ENCODE data around the gene RALGAPB. TPM values are rescaled to one million over a fixed set of nuclear protein-coding genes. Genes with fewer than 3 reads are reported as not detected.

Gene RALGAPB
- total RNA-seq, 2 donors from 2014 or later: 45.6 to 50.6 TPM

DNA sequence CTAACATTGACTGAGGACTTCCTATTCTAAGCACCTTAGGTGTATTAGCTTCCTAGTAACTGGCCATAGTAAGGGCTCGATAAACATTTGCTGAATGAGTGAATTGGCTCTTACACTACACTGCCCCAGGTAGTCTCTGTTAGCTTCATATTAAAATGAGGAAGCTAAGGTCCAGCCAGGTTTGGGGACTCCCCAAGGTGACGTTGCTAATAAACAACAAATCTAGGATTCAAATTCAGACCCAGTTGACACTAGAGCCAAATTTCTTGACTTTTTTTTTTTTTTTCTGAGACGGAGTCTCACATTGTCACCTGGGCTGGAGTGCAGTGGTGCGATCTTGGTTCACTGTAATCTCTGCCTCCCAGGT, 145.2 kb downstream of the RALGAPB start:
- DNase-seq (ENCODE audit: low spot score): no peak
- intact Hi-C loops (cut with DNase I): no loop called here

DNA sequence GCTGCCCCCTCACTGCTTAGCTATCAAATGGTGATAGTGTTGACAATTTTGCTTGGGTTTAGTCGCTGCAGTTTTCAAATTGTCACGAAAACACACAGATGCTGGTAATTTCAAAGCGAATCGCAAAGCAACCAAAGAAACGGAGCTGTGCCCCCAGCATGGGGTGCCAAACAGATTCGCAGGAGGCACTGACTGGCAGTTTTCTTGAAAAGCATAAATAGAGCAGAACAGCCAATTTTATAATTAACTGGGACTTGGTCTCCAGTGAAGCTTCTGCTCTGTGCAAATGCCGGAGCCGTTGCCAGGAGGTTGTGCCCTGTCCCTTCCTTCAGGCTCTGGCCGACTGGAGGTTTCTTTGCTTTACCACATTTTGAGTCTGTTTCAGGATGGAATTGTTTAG, 147.8 kb downstream of the RALGAPB start:
- intact Hi-C loops (cut with DNase I): no loop called here
- H3K27ac ChIP-seq: no peak overlapping the region
- TF ChIP-seq, protein P1, sequence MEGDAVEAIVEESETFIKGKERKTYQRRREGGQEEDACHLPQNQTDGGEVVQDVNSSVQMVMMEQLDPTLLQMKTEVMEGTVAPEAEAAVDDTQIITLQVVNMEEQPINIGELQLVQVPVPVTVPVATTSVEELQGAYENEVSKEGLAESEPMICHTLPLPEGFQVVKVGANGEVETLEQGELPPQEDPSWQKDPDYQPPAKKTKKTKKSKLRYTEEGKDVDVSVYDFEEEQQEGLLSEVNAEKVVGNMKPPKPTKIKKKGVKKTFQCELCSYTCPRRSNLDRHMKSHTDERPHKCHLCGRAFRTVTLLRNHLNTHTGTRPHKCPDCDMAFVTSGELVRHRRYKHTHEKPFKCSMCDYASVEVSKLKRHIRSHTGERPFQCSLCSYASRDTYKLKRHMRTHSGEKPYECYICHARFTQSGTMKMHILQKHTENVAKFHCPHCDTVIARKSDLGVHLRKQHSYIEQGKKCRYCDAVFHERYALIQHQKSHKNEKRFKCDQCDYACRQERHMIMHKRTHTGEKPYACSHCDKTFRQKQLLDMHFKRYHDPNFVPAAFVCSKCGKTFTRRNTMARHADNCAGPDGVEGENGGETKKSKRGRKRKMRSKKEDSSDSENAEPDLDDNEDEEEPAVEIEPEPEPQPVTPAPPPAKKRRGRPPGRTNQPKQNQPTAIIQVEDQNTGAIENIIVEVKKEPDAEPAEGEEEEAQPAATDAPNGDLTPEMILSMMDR (IDR thresholded peaks at IDR 0.05): no peak
- TF ChIP-seq POLR2AphosphoS5 (IDR thresholded peaks at IDR 0.05) (no peak), POLR2A (IDR thresholded peaks at IDR 0.05) (no peak)
- no peak overlapping the region for H3K4me3 ChIP-seq
- H3K36me3 ChIP-seq: no peaks in the 10 kb centered on the region
- WGBS: 70% methylated on average over 9 of the region's 9 CpGs
- DNase-seq (ENCODE audit: low spot score): no peak
- no peaks in the 10 kb centered on the region for H3K27me3 ChIP-seq (replicated peaks; ENCODE audit: insufficient read depth)
- no peaks in the 10 kb centered on the region for H3K9me3 ChIP-seq
- H3K4me1 ChIP-seq (replicated peaks): no peaks in the 10 kb centered on the region

More for the DNA sequence above, 145.2 kb downstream of the RALGAPB start:
- TF ChIP-seq POLR2AphosphoS5 (IDR thresholded peaks at IDR 0.05) (no peak), POLR2A (IDR thresholded peaks at IDR 0.05) (no peak)
- TF ChIP-seq, protein P1 (IDR thresholded peaks at IDR 0.05): no peak
- H3K9me3 ChIP-seq: no peaks in the 10 kb centered on the region
- H3K27ac ChIP-seq: no peak overlapping the region
- no peaks in the 10 kb centered on the region for H3K36me3 ChIP-seq
- WGBS: 87% methylated on average over 4 of the region's 4 CpGs
- H3K4me1 ChIP-seq (replicated peaks): no peaks in the 10 kb centered on the region
- no peaks in the 10 kb centered on the region for H3K27me3 ChIP-seq (replicated peaks; ENCODE audit: insufficient read depth)
- H3K4me3 ChIP-seq: no peak overlapping the region

DNA sequence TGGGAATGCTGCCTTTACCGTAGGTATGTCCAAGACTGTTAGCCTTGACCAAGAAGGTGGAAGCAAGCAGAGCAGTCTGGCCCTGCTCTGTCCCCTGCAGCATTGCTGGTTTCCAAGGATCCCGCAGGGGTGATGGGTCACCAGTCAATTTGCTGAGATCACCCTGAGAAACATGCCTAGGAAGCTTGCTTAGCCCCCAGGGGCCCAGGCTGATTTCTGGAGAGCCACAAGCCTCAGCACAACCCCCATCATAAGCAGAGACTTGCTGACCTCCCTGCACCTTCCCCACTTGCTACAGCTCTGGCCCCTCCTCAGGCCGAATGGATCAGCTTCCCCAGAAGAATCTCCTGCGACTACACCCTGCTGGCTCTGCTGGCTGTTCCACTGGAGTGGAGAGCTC, 150.4 kb downstream of the RALGAPB start:
- Histone ChIP-seq H3K27ac (no peak overlapping the region), H3K4me1 (replicated peaks) (no peaks in the 10 kb centered on the region), H3K27me3 (replicated peaks; ENCODE audit: insufficient read depth) (no peaks in the 10 kb centered on the region), H3K36me3 (no peaks in the 10 kb centered on the region), H3K9me3 (no peaks in the 10 kb centered on the region), H3K4me3 (no peak overlapping the region)
- no peak for DNase-seq (ENCODE audit: low spot score)
- intact Hi-C loops (cut with DNase I): no loop called here
- 77% methylated on average over 4 of the region's 4 CpGs for WGBS
- TF ChIP-seq POLR2A (IDR thresholded peaks at IDR 0.05) (no peak), POLR2AphosphoS5 (IDR thresholded peaks at IDR 0.05) (no peak)
- TF ChIP-seq, protein P1 (IDR thresholded peaks at IDR 0.05): no peak

- Histone ChIP-seq H3K4me1 (replicated peaks) (no peaks in the 10 kb centered on the region), H3K9me3 (no peaks in the 10 kb centered on the region), H3K27ac (no peak overlapping the region), H3K27me3 (replicated peaks; ENCODE audit: insufficient read depth) (no peaks in the 10 kb centered on the region), H3K4me3 (no peak overlapping the region), H3K36me3 (no peaks in the 10 kb centered on the region)
- intact Hi-C loops (cut with DNase I): no loop called here
- 97% methylated on average over 2 of the region's 2 CpGs for WGBS
- DNase-seq (ENCODE audit: low spot score): no peak
- no peak for TF ChIP-seq POLR2AphosphoS5 (IDR thresholded peaks at IDR 0.05)
- no peak for TF ChIP-seq POLR2A (IDR thresholded peaks at IDR 0.05)
- TF ChIP-seq, protein P1 (IDR thresholded peaks at IDR 0.05): no peak
These were observed 151.4 kb downstream of the RALGAPB start for GRCh38 chr20:38624084-38624483.

GRCh38 chr20:38625896-38626295, 153.3 kb downstream of the RALGAPB start:
- DNase-seq (ENCODE audit: low spot score): no peak
- TF ChIP-seq POLR2A (IDR thresholded peaks at IDR 0.05): no peak
- no peak for TF ChIP-seq POLR2AphosphoS5 (IDR thresholded peaks at IDR 0.05)
- TF ChIP-seq, protein P1 (IDR thresholded peaks at IDR 0.05): no peak
- Histone ChIP-seq H3K4me1 (replicated peaks) (no peaks in the 10 kb centered on the region), H3K4me3 (no peak overlapping the region), H3K27ac (no peak overlapping the region), H3K27me3 (replicated peaks; ENCODE audit: insufficient read depth) (no peaks in the 10 kb centered on the region), H3K36me3 (no peaks in the 10 kb centered on the region), H3K9me3 (no peaks in the 10 kb centered on the region)
- intact Hi-C loops (cut with DNase I): no loop called here
